Ureter (tissue), 1 donor: Measurements from ENCODE around the gene TBX5. TPM values are rescaled to one million over a fixed set of nuclear protein-coding genes. Genes with fewer than 3 reads are reported as not detected.

Experiments
- DNase-seq: peaks from one replicate; pipeline ENCODE4 v3.0.0-alpha.2; 2020; ENCODE audit warnings: low spot score
- total RNA-seq: library from RNA; stranded (reverse); gene quantifications from one replicate; pipeline ENCODE4 v1.2.4, GENCODE V29; 2023
- donor health status: DM: yes; HTN: yes; CAD: no.

The TBX5 gene
- total RNA-seq, 1 donor from 2014 or later, result 0.10 TPM

GRCh38 chr12:114404926-114405518 is 922 bp downstream of the TBX5 start:
- no peak for DNase-seq

- DNase-seq, result no peak
Observed at GRCh38 chr12:114404083-114404925, 1.6 kb downstream of the TBX5 start.

GRCh38 chr12:114403690-114404066 is 2.3 kb downstream of the TBX5 start:
- no peak for DNase-seq

- no peak for DNase-seq
Observed at GRCh38 chr12:114403011-114403689, 2.8 kb downstream of the TBX5 start.

GRCh38 chr12:114402084-114402717 is 3.7 kb downstream of the TBX5 start:
- no peak for DNase-seq

GRCh38 chr12:114401328-114402083 is 4.4 kb downstream of the TBX5 start:
- no peak for DNase-seq

GRCh38 chr12:114400925-114401324 is 5.0 kb downstream of the TBX5 start:
- DNase-seq, result no peak

GRCh38 chr12:114400361-114400811 is 5.6 kb downstream of the TBX5 start:
- DNase-seq, result no peak

- DNase-seq, result no peak
Observed at GRCh38 chr12:114399664-114400211, 6.2 kb downstream of the TBX5 start.

GRCh38 chr12:114397978-114398881 is 7.7 kb downstream of the TBX5 start:
- no peak for DNase-seq

- no peak for DNase-seq
Observed at GRCh38 chr12:114396869-114397719, 8.8 kb downstream of the TBX5 start.

- DNase-seq, result no peak
Observed at GRCh38 chr12:114396153-114396868, 9.6 kb downstream of the TBX5 start.

GRCh38 chr12:114395755-114396152 is 10.2 kb downstream of the TBX5 start:
- no peak for DNase-seq

- no peak for DNase-seq
Observed at GRCh38 chr12:114395233-114395632, 10.7 kb downstream of the TBX5 start.

GRCh38 chr12:114393569-114393968 is 12.4 kb downstream of the TBX5 start:
- DNase-seq, result no peak

- no peak for DNase-seq
Observed at GRCh38 chr12:114392909-114393308, 13.0 kb downstream of the TBX5 start.

- DNase-seq, result no peak
Observed at GRCh38 chr12:114391088-114391487, 14.9 kb downstream of the TBX5 start.

- no peak for DNase-seq
Observed at GRCh38 chr12:114384739-114385138, 21.2 kb downstream of the TBX5 start.
